Subcutaneous abdominal adipose tissue (tissue), 5 donors: ENCODE measurements around the gene PCBP4.
"Not testable (repeated sequence)": the region's sequence is repeated elsewhere in the genome, so short reads cannot be mapped to it uniquely, and the experiment has no call there.

Experiments
- H3K27ac ChIP-seq: one replicate; pipeline ENCODE4 v1.7.0; 2013; ENCODE audit warnings: low read depth, mild to moderate bottlenecking, inconsistent platforms, low read length, moderate library complexity
- H3K27me3 ChIP-seq, 5 donors: one replicate each; pipeline ENCODE4 v1.7.0; 2013; ENCODE audit warnings: low read length in 5 of 5, inconsistent platforms in 1 of 5; ENCODE audit not compliant: control insufficient read depth in 5 of 5, insufficient read depth in 4 of 5
- H3K36me3 ChIP-seq, 5 donors: one replicate each; pipeline ENCODE4 v1.7.0; 2013; ENCODE audit warnings: low read length in 5 of 5; ENCODE audit not compliant: control insufficient read depth in 5 of 5, insufficient read depth in 5 of 5
- H3K4me1 ChIP-seq, 5 donors: one replicate each; pipeline ENCODE4 v1.7.0; 2013; ENCODE audit warnings: low read length in 5 of 5, mild to moderate bottlenecking in 3 of 5, moderate library complexity in 1 of 5; ENCODE audit not compliant: control insufficient read depth in 5 of 5, insufficient read depth in 5 of 5
- H3K4me3 ChIP-seq, 5 donors: one replicate each; pipeline ENCODE4 v1.7.0; 2013; ENCODE audit warnings: low read length in 5 of 5, low read depth in 1 of 5
- H3K9ac ChIP-seq, 5 donors: one replicate each; pipeline ENCODE4 v1.7.0; 2013; ENCODE audit warnings: low read length in 5 of 5, mild to moderate bottlenecking in 4 of 5, moderate library complexity in 3 of 5
- H3K9me3 ChIP-seq, 5 donors: one replicate each; pipeline ENCODE4 v1.7.0; 2013; ENCODE audit warnings: low read length in 5 of 5; ENCODE audit not compliant: control insufficient read depth in 5 of 5
- donor health status: healthy.
- donor health status: healthy.
- donor health status: healthy.
- donor health status: healthy.
- donor health status: healthy.

The PCBP4 gene

GRCh38 chr3:51934139-51934850, 33.0 kb downstream of the PCBP4 start:
- no peak overlapping the region for H3K27ac ChIP-seq
- no peaks in the 10 kb centered on the region for H3K9me3 ChIP-seq
- H3K4me1 ChIP-seq, result peaks cover 0 to 8% (median 0%) of the 10 kb centered on the region in 5 donors
- no peak overlapping the region for H3K9ac ChIP-seq
- H3K27me3 ChIP-seq, result no peaks in the 10 kb centered on the region
- no peak overlapping the region for H3K4me3 ChIP-seq
- peaks cover 0 to 72% (median 67%) of the 10 kb centered on the region in 5 donors for H3K36me3 ChIP-seq

- Histone ChIP-seq H3K9me3 (no peaks in the 10 kb centered on the region), H3K4me1 (peaks cover 0 to under 1% (median 0%) of the 10 kb centered on the region in 5 donors), H3K27me3 (no peaks in the 10 kb centered on the region), H3K9ac (no peak overlapping the region), H3K4me3 (no peak overlapping the region), H3K36me3 (peaks cover 0 to 67% (median 65%) of the 10 kb centered on the region in 5 donors), H3K27ac (no peak overlapping the region)
Measured at GRCh38 chr3:51933471-51934138, 33.6 kb downstream of the PCBP4 start.

- H3K27ac ChIP-seq, result no peak overlapping the region
- no peaks in the 10 kb centered on the region for H3K9me3 ChIP-seq
- no peak overlapping the region for H3K9ac ChIP-seq
- H3K4me1 ChIP-seq, result no peaks in the 10 kb centered on the region
- peaks cover 0 to 59% (median 57%) of the 10 kb centered on the region in 5 donors for H3K36me3 ChIP-seq
- H3K27me3 ChIP-seq, result no peaks in the 10 kb centered on the region
- H3K4me3 ChIP-seq, result no peak overlapping the region
Measured at GRCh38 chr3:51932471-51933370, 34.5 kb downstream of the PCBP4 start.

- Histone ChIP-seq H3K27me3 (no peaks in the 10 kb centered on the region), H3K4me3 (no peak overlapping the region), H3K9ac (no peak overlapping the region), H3K4me1 (no peaks in the 10 kb centered on the region), H3K27ac (no peak overlapping the region), H3K36me3 (peaks cover 0 to 50% (median 47%) of the 10 kb centered on the region in 5 donors), H3K9me3 (no peaks in the 10 kb centered on the region)
Measured at GRCh38 chr3:51931756-51932155, 35.5 kb downstream of the PCBP4 start.

- no peak overlapping the region for H3K9ac ChIP-seq
- H3K4me3 ChIP-seq, result no peak overlapping the region
- no peaks in the 10 kb centered on the region for H3K27me3 ChIP-seq
- peaks cover 0 to 36% (median 34%) of the 10 kb centered on the region in 5 donors for H3K36me3 ChIP-seq
- no peaks in the 10 kb centered on the region for H3K9me3 ChIP-seq
- H3K27ac ChIP-seq, result no peak overlapping the region
- no peaks in the 10 kb centered on the region for H3K4me1 ChIP-seq
Measured at GRCh38 chr3:51930439-51930838, 36.8 kb downstream of the PCBP4 start.

GRCh38 chr3:51929420-51930003, 37.7 kb downstream of the PCBP4 start:
- Histone ChIP-seq H3K4me3 (no peak overlapping the region), H3K36me3 (peaks cover 0 to 27% (median 25%) of the 10 kb centered on the region in 5 donors), H3K9me3 (no peaks in the 10 kb centered on the region), H3K4me1 (no peaks in the 10 kb centered on the region), H3K27me3 (no peaks in the 10 kb centered on the region), H3K9ac (no peak overlapping the region), H3K27ac (no peak overlapping the region)

- H3K4me3 ChIP-seq, H3K27me3 ChIP-seq, H3K27ac ChIP-seq, H3K9ac ChIP-seq, H3K9me3 ChIP-seq, H3K4me1 ChIP-seq: not testable (repeated sequence)
- peaks cover 0 to 22% (median 20%) of the 10 kb centered on the region in 5 donors for H3K36me3 ChIP-seq
Measured at GRCh38 chr3:51928981-51929380, 38.3 kb downstream of the PCBP4 start.

- no peak overlapping the region for H3K27ac ChIP-seq
- no peak overlapping the region for H3K4me3 ChIP-seq
- H3K36me3 ChIP-seq, result peaks cover 0 to 16% (median 14%) of the 10 kb centered on the region in 5 donors
- H3K9me3 ChIP-seq, result no peaks in the 10 kb centered on the region
- H3K27me3 ChIP-seq, result no peaks in the 10 kb centered on the region
- H3K9ac ChIP-seq, result no peak overlapping the region
- no peaks in the 10 kb centered on the region for H3K4me1 ChIP-seq
Measured at GRCh38 chr3:51928438-51928837, 38.8 kb downstream of the PCBP4 start.

GRCh38 chr3:51927061-51927977, 39.9 kb downstream of the PCBP4 start:
- no peak overlapping the region for H3K4me3 ChIP-seq
- H3K4me1 ChIP-seq, result no peaks in the 10 kb centered on the region
- no peak overlapping the region for H3K9ac ChIP-seq
- no peaks in the 10 kb centered on the region for H3K9me3 ChIP-seq
- no peak overlapping the region for H3K27ac ChIP-seq
- H3K27me3 ChIP-seq, result no peaks in the 10 kb centered on the region
- peaks cover 0 to 5% (median 3%) of the 10 kb centered on the region in 5 donors for H3K36me3 ChIP-seq
